HG03060 (cell line): ENCODE measurements around the gene PTPN4.
A peak's percentile ranks its signal among the peaks of the same experiment; 100 is the strongest.

Source experiments
- ATAC-seq: cut with Tn5 transposase; IDR thresholded peaks from one replicate; pipeline ENCODE4 v1.9.1; 2021; ENCODE audit warnings: low read depth, moderate number of reproducible peaks; ENCODE audit not compliant: unreplicated experiment

Gene PTPN4

GRCh38 chr2:119846021-119846420, 86.3 kb downstream of the PTPN4 start:
- no peak for ATAC-seq

GRCh38 chr2:119849838-119850565, 90.3 kb downstream of the PTPN4 start:
- ATAC-seq: no peak

DNA sequence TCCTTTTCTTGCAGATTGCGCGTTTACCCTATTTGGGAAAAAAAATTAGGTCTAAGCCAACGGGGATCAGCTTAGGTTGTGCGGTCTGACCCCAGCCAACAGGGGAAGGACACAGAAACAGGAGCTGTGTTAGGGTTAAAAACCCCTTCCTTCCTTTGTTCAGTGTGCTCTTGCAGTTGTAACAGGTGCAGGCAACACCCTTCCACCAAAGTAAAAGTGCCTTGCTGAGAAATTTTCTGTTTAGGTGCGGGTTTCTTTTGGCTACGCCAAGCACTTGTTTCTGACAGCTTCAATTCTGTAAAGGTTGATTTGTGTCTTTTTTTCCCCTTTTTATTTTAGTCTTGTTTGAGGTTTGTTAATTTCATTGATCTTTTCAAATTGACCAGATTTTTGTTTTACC, 92.5 kb downstream of the PTPN4 start:
- no peak for ATAC-seq

DNA sequence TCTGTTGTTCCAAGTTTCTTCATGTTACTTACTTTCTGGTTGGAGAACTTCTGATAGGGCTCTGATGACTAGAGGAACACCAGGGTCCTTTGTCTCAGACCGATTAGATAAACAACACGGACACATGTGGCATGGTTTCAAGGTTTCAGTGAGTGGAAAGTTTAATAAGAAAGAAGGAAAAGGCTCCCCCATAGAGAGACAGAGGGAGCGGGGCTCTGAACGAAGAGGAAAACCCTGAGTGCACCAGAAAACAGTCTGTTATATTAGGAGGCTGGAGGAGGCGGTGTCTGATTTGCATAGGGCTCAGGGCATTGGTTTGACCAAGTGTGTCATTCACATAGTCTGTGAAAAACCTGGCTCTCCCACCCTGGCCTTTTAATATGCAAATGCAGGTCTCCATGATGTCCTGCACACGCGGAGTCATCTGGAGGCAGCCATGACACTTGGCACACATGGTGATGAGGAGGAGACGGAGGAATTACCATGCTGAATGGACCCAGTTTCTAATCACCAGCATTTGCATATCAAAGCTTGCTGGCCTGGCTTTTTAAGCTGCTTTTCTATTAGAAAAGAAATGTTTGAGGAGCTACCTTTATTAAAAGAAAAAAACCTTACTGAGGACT, 94.2 kb downstream of the PTPN4 start:
- ATAC-seq: no peak

- no peak for ATAC-seq
These were observed 96.8 kb downstream of the PTPN4 start for GRCh38 chr2:119856469-119856901.

- ATAC-seq: no peak
These were observed 98.0 kb downstream of the PTPN4 start for GRCh38 chr2:119857742-119858141.

DNA sequence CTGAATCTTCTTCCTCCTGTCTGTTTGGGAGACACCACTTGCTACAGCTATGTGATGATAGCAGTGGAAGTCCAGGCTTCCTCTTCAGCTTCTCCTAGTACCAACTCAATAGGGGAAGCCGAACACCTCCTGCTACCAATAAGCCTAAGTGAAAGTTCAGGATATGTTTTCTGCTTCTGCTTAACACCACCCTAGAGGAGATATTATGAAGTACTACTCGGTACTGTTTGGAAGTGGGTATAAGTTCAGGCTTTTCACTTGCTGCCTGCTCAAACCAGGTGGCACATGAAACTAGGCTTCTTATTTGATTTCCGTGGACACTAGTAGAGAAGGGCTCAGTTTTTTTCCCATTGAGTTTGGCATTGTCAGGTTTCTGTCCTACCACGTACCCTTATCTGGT, 99.8 kb downstream of the PTPN4 start:
- ATAC-seq: no peak

- no peak for ATAC-seq
These were observed 101.2 kb downstream of the PTPN4 start for GRCh38 chr2:119860924-119861323.

DNA sequence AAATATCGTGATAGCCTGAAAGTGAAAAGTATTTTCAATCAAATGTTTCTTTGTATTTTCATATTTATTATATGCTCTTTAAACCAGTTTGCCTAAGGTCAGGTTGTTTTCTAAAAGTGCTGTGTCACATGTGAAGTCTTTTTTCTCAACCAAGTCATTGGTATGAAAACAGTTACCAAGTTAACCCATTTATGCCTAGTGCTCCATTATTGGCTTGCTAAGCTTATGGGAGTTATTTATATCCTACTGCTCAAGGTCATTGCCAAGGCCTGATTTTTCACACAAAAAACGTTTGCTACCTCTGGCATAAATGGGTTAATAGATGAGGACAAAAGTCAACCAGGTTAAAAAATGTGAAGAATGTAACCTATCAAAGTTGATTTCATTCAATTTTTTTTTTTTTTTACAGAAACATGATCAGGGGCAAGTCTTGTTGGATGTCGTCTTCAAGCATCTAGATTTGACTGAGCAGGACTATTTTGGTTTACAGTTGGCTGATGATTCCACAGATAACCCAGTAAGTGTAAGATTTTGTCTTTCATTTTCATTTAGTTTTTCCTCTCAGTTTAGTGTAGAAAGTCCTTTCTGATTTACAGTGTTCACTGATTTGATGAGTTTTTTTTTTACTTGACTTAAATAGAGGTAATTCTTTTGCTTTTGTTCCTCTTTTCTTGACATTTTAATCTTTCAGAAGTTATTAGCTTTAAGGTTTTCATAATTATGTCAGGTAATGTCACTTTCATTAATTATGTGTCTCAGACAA, 102.6 kb downstream of the PTPN4 start:
- peak; percentile 66 for ATAC-seq

- no peak for ATAC-seq
These were observed 104.6 kb downstream of the PTPN4 start for GRCh38 chr2:119864318-119864717.

- no peak for ATAC-seq
These were observed 112.0 kb downstream of the PTPN4 start for GRCh38 chr2:119871725-119872124.

DNA sequence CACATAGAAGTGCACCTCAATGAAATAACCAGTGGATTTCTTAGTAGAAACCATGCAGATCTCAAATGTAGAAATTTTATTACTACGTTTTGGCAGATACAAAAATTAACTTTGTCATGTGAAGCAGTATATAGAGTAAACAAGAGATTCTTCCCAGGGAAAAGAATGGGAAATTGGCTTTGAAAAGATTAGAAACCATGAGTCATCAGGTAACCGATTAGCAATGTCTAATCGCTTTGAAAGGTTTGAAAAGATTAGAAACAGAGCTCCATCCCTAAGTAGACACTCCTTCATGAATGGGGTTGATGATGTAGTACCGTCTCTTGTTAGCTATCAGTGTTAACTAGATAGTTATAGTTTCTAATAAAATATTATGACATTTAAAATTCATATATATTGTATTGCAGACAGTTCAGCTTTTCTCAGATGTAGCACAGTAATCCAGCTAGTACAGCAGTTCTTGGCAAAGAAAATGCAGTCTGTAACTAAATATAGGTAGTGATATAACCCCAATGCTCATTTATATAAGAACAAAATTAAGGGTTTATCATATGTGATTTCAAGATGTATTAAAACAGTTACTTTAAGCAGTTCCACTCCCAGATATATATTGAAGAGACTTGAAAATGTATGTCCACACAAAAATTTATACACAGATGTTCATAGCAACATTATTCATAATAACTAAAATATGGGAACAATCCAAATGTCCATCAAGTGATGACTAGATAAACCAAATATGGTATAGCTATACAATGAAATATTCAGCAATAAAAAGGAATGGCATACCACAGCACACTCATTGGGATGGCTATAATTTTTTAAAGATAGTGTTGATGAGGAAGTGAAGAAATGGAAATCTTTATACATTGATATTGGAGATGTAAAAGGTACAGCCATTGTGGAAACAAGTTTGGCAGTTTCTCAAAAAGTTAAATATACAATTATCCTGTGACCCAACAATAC, 113.9 kb downstream of the PTPN4 start:
- ATAC-seq: no peak

DNA sequence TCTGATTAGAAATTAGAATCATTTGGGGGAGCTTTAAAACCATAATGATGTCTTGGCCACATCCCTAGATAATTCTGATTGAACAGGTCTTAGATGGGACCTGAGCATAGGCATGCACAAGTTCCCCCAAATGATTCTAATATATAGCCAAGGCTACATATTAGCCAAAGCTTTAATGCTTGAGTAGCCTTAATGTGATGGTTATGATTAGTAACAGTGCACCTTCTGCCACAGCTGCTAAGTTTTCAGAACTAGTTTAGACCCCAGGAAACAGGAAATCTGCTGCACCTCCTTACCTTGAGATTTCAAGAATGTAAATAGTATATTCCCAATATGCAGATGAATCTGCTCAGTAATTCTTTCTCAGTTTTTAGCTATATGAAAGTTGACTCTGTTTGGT, 119.8 kb downstream of the PTPN4 start:
- ATAC-seq: no peak

DNA sequence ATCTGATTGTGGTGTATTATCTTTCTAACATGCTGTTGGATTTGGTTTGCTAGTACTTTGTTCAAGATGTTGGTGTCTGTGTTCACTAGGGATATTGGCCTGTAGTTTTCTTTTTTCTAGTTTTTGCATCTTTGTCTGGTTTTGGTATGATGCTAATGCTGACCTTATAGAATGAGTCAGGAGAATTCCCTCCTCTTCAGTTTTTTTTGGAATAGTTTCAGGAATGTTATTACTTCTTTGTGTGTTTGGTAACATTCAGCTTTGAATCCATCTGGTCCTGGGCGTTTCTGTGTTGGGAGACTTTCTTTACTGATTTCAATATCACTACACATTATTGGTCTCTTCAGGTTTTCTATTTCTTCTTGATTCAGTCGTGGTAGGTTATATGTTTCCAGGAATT, 129.0 kb downstream of the PTPN4 start:
- no peak for ATAC-seq

DNA sequence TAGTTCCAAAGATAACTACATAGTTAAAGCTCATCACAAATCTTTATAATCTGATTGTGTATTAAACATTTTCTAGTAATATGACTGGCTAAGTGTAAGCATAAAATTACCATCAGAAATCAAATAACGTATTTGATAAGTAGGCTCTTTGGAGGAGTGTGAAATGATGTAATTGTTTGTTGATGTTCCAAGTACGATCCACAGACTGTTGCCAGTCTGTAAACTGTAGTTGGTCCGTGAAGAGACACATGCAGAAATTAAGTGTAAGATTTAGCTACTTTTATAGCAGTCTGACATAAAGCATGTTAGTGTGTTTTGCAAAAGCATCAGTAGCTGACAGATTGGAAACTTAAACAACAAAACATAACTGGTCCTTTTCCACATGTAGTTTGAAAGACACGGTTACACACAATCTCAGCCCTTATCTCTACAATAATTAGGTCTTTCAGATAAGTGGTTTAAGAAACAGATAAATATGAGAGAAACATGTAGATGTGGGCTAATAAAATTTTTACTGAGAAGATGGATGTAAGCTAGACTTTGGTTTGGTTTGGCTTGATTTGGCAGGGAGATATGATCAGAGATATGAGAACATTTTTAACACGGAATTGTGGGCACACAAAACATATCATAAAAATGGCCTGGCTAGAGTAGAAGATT, 138.1 kb downstream of the PTPN4 start:
- ATAC-seq: no peak

GRCh38 chr2:119901013-119901412, 141.3 kb downstream of the PTPN4 start:
- no peak for ATAC-seq

GRCh38 chr2:119910566-119910965, 150.8 kb downstream of the PTPN4 start:
- ATAC-seq: no peak

DNA sequence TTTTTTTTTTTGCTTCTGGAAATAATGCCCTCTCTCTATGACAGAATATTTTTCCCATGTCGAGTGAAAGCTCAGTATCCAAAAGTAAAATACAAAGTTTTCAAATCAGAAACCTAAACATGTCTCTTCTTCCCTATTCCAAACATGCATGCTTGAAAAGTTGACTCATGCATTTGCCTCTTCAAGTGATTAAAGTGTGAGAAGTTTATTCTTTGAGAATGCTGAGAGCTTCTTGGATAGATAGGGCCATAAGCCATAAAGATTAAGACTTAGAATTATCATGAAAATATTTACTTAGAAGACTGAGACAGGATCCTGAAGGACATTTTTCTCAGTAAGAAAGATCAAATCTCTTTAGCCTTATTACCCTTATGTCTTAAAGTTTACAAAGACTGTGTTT, 154.5 kb downstream of the PTPN4 start:
- ATAC-seq: no peak

DNA sequence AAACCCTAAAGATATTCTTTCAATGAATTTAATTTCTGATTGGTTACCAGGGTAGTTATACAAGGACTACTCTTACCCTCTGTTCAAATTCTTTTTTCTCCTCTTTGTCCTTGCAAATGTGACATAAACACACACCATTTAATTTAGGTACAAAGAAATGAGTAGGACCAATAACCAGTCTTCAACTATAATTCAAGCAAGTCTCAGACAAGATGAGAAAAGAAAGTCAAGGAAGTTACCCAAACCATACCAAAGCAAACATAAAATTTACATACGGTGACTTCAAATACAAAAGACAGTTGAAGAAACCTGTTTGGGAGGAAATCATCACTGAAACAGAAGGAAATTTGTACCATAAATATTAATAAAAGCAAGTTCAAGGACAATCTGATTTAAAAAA, 162.1 kb downstream of the PTPN4 start:
- ATAC-seq: no peak

DNA sequence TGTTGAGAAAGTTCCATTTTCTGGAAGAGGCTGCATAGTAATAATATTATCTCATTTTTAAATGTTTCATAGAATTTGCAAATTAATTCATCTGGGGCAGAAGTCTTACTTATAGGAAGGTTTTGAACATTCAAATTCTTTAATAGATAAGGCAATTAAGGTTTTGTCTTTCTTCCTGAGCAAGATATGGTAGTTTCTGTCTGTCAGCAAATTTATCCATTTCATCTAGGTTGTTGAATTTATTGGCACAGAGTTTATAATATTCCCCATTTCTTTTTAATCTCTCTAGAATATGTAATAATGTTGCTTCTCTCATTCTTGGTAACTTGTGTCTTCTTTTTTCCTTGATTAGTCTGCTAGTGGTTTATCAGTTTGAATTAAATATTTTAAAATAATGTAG, 163.0 kb downstream of the PTPN4 start:
- ATAC-seq: no peak
